Activated CD8-positive, alpha-beta memory T cell treated with anti-CD3 and anti-CD28 coated beads for 48 hours (primary cell): ENCODE measurements around the gene TRERF1.

Experiments used
- DNase-seq, 3 experiments: peaks; one replicate each; pipeline ENCODE4 v3.0.0-alpha.2; 2020; ENCODE audit warnings: low read depth in 2 of 3, low spot score in 2 of 3

Gene TRERF1

GRCh38 chr6:42424906-42425474 lies 26.7 kb downstream of the TRERF1 start:
- DNase-seq: no peak

- DNase-seq: peak in 1 of 3 experiments; percentile 26
These were observed 28.5 kb downstream of the TRERF1 start for GRCh38 chr6:42423244-42423643.

- no peak for DNase-seq
These were observed 31.0 kb downstream of the TRERF1 start for GRCh38 chr6:42420741-42421140.

GRCh38 chr6:42419490-42420280 lies 32.0 kb downstream of the TRERF1 start:
- no peak for DNase-seq

GRCh38 chr6:42418724-42419123 lies 33.0 kb downstream of the TRERF1 start:
- DNase-seq: no peak

GRCh38 chr6:42417641-42418112 lies 34.0 kb downstream of the TRERF1 start:
- peak in 1 of 3 experiments; percentile 23 for DNase-seq

- no peak for DNase-seq
These were observed 40.3 kb downstream of the TRERF1 start for GRCh38 chr6:42411406-42411805.

GRCh38 chr6:42410861-42411260 lies 40.9 kb downstream of the TRERF1 start:
- DNase-seq: no peak

- DNase-seq: no peak
These were observed 42.1 kb downstream of the TRERF1 start for GRCh38 chr6:42409581-42409980.

- DNase-seq: no peak
These were observed 44.3 kb downstream of the TRERF1 start for GRCh38 chr6:42407379-42407778.

- DNase-seq: no peak
These were observed 45.1 kb downstream of the TRERF1 start for GRCh38 chr6:42406306-42407280.

GRCh38 chr6:42405021-42405420 lies 46.7 kb downstream of the TRERF1 start:
- no peak for DNase-seq

GRCh38 chr6:42404484-42404883 lies 47.2 kb downstream of the TRERF1 start:
- DNase-seq: no peak

GRCh38 chr6:42403831-42404230 lies 47.9 kb downstream of the TRERF1 start:
- DNase-seq: no peak

GRCh38 chr6:42403421-42403820 lies 48.3 kb downstream of the TRERF1 start:
- DNase-seq: no peak

- DNase-seq: peak in 1 of 3 experiments; percentile 33
These were observed 49.5 kb downstream of the TRERF1 start for GRCh38 chr6:42402184-42402583.

- DNase-seq: no peak
These were observed 50.1 kb downstream of the TRERF1 start for GRCh38 chr6:42401613-42401951.

GRCh38 chr6:42400886-42401612 lies 50.7 kb downstream of the TRERF1 start:
- DNase-seq: no peak

- no peak for DNase-seq
These were observed 51.5 kb downstream of the TRERF1 start for GRCh38 chr6:42400061-42400760.

GRCh38 chr6:42396720-42397119 lies 55.0 kb downstream of the TRERF1 start:
- DNase-seq: no peak
